Mucosa of rectum (tissue), 2 donors: ENCODE measurements around the gene ITGAL.

Experiments used
- H3K27ac ChIP-seq, 2 donors: one replicate each; pipeline ENCODE4 v1.7.0; 2013; ENCODE audit warnings: inconsistent platforms in 2 of 2, low read depth in 2 of 2, low read length in 2 of 2
- H3K27me3 ChIP-seq, 2 donors: one replicate each; pipeline ENCODE4 v1.7.0; 2013; ENCODE audit warnings: low read length in 2 of 2; ENCODE audit not compliant: control insufficient read depth in 2 of 2, insufficient read depth in 2 of 2
- H3K36me3 ChIP-seq, 2 donors: one replicate each; pipeline ENCODE4 v1.7.0; 2013; ENCODE audit warnings: low read length in 2 of 2; ENCODE audit not compliant: control insufficient read depth in 2 of 2, insufficient read depth in 2 of 2
- H3K4me1 ChIP-seq, 2 donors: one replicate each; pipeline ENCODE4 v1.7.0; 2013; ENCODE audit warnings: low read length in 2 of 2, mild to moderate bottlenecking in 1 of 2; ENCODE audit not compliant: control insufficient read depth in 2 of 2, insufficient read depth in 2 of 2
- H3K4me3 ChIP-seq, 2 donors: one replicate each; pipeline ENCODE4 v1.7.0; 2013; ENCODE audit warnings: low read length in 2 of 2
- H3K9ac ChIP-seq, 2 donors: one replicate each; pipeline ENCODE4 v1.7.0; 2013; ENCODE audit warnings: low read length in 2 of 2, low read depth in 1 of 2, mild to moderate bottlenecking in 1 of 2
- H3K9me3 ChIP-seq, 2 donors: one replicate each; pipeline ENCODE4 v1.7.0; 2013; ENCODE audit warnings: low read length in 2 of 2; ENCODE audit not compliant: control insufficient read depth in 2 of 2
- donor health status: healthy.
- donor health status: Normal muscosa, but diverticular disease.

ITGAL gene

GRCh38 chr16:30541502-30542329, 69.2 kb downstream of the ITGAL start:
- peaks cover 18% of the 10 kb centered on the region in 2 donors for H3K4me1 ChIP-seq
- H3K27me3 ChIP-seq = no peaks in the 10 kb centered on the region
- H3K27ac ChIP-seq = peak overlapping the region; percentile 83 to 88
- peak overlapping the region in 1 of 2 donors; percentile 50 for H3K4me3 ChIP-seq
- H3K36me3 ChIP-seq = no peaks in the 10 kb centered on the region
- H3K9me3 ChIP-seq = no peaks in the 10 kb centered on the region
- H3K9ac ChIP-seq = peak overlapping the region; percentile 51 to 54

- Histone ChIP-seq H3K4me1 (peaks cover 18 to 21% of the 10 kb centered on the region in 2 donors), H3K27me3 (no peaks in the 10 kb centered on the region), H3K4me3 (no peak overlapping the region), H3K9ac (no peak overlapping the region), H3K27ac (peak overlapping the region in 1 of 2 donors; percentile 83), H3K36me3 (no peaks in the 10 kb centered on the region), H3K9me3 (no peaks in the 10 kb centered on the region)
Observed at GRCh38 chr16:30543067-30543466, 70.5 kb downstream of the ITGAL start.

- Histone ChIP-seq H3K36me3 (no peaks in the 10 kb centered on the region), H3K9ac (no peak overlapping the region), H3K27me3 (no peaks in the 10 kb centered on the region), H3K4me3 (no peak overlapping the region), H3K27ac (no peak overlapping the region), H3K9me3 (no peaks in the 10 kb centered on the region), H3K4me1 (peaks cover 19 to 31% of the 10 kb centered on the region in 2 donors)
Observed at GRCh38 chr16:30546115-30546514, 73.6 kb downstream of the ITGAL start.

- Histone ChIP-seq H3K36me3 (peaks cover 4 to 8% of the 10 kb centered on the region in 2 donors), H3K27ac (peak overlapping the region in 1 of 2 donors; percentile 70), H3K4me3 (no peak overlapping the region), H3K9ac (peak overlapping the region in 1 of 2 donors; percentile 48), H3K4me1 (peaks cover 14 to 15% of the 10 kb centered on the region in 2 donors), H3K27me3 (no peaks in the 10 kb centered on the region), H3K9me3 (no peaks in the 10 kb centered on the region)
Observed at GRCh38 chr16:30548416-30549253, 76.1 kb downstream of the ITGAL start.

DNA sequence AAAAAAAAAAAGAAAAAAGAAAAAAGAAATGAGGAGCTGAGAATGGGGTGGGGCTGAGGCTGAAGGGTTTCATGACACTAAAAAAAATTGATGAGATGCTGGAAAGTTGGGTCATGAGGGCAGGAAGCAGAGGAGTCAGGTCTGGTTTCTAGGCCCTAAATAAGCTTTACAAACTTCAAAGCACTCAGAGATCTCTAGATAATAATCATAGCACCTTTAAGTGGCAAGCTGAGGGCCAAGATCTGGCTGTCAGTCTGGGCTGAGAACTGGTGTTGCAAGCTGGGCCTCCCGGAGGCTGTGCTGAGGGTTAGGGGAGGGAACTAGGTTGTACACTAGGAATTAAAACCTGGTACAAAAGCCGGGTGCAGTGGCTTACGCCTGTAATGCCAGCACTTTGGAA, 79.2 kb downstream of the ITGAL start:
- Histone ChIP-seq H3K27ac (no peak overlapping the region), H3K9me3 (no peaks in the 10 kb centered on the region), H3K36me3 (peaks cover 6 to 20% of the 10 kb centered on the region in 2 donors), H3K4me3 (no peak overlapping the region), H3K9ac (no peak overlapping the region), H3K4me1 (peaks cover 20 to 24% of the 10 kb centered on the region in 2 donors), H3K27me3 (no peaks in the 10 kb centered on the region)

- no peaks in the 10 kb centered on the region for H3K27me3 ChIP-seq
- H3K9ac ChIP-seq = no peak overlapping the region
- H3K4me3 ChIP-seq = no peak overlapping the region
- H3K36me3 ChIP-seq = peaks cover 6 to 20% of the 10 kb centered on the region in 2 donors
- H3K4me1 ChIP-seq = peaks cover 23 to 31% of the 10 kb centered on the region in 2 donors
- no peaks in the 10 kb centered on the region for H3K9me3 ChIP-seq
- no peak overlapping the region for H3K27ac ChIP-seq
Observed at GRCh38 chr16:30552956-30553355, 80.4 kb downstream of the ITGAL start.

GRCh38 chr16:30553393-30553899, 80.9 kb downstream of the ITGAL start:
- Histone ChIP-seq H3K4me1 (peaks cover 19 to 31% of the 10 kb centered on the region in 2 donors), H3K9me3 (no peaks in the 10 kb centered on the region), H3K27me3 (no peaks in the 10 kb centered on the region), H3K4me3 (no peak overlapping the region), H3K27ac (no peak overlapping the region), H3K36me3 (peaks cover 6 to 20% of the 10 kb centered on the region in 2 donors), H3K9ac (no peak overlapping the region)

GRCh38 chr16:30554557-30555314, 82.2 kb downstream of the ITGAL start:
- no peak overlapping the region for H3K9ac ChIP-seq
- peaks cover 10 to 32% of the 10 kb centered on the region in 2 donors for H3K4me1 ChIP-seq
- H3K27ac ChIP-seq = no peak overlapping the region
- no peaks in the 10 kb centered on the region for H3K9me3 ChIP-seq
- no peak overlapping the region for H3K4me3 ChIP-seq
- H3K27me3 ChIP-seq = no peaks in the 10 kb centered on the region
- peaks cover 6 to 20% of the 10 kb centered on the region in 2 donors for H3K36me3 ChIP-seq

GRCh38 chr16:30555315-30556124, 83.0 kb downstream of the ITGAL start:
- H3K9ac ChIP-seq = no peak overlapping the region
- no peaks in the 10 kb centered on the region for H3K9me3 ChIP-seq
- H3K4me3 ChIP-seq = peak overlapping the region in 1 of 2 donors; percentile 27

More at GRCh38 chr16:30555315-30556124, 83.0 kb downstream of the ITGAL start:
- peaks cover 10 to 34% of the 10 kb centered on the region in 2 donors for H3K4me1 ChIP-seq
- peaks cover 6 to 20% of the 10 kb centered on the region in 2 donors for H3K36me3 ChIP-seq
- no peak overlapping the region for H3K27ac ChIP-seq
- no peaks in the 10 kb centered on the region for H3K27me3 ChIP-seq
